ENCODE measurements around the gene HOXC6.

Gene HOXC6

DNA sequence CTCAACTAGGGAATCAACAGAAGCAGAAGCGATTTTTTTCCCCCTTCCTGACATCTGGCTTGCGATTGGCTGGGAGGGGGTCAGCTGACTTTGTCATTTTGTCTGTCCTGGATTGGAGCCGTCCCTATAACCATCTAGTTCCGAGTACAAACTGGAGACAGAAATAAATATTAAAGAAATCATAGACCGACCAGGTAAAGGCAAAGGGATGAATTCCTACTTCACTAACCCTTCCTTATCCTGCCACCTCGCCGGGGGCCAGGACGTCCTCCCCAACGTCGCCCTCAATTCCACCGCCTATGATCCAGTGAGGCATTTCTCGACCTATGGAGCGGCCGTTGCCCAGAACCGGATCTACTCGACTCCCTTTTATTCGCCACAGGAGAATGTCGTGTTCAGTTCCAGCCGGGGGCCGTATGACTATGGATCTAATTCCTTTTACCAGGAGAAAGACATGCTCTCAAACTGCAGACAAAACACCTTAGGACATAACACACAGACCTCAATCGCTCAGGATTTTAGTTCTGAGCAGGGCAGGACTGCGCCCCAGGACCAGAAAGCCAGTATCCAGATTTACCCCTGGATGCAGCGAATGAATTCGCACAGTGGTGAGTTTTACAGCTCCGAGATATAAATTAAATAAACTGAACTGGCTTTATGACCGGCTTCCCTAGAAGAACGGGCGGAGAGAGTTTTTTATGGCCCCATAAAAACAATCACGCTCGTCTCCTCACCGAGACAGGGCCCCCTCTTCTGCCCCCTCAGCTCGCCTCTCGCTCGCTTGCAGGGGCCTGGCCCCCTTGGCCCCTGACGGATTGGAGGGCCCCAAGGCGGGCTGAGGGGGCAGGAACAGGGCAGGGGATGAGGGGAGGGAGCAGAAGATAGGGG is at the start of gene HOXC6:
TSS of gene HOXC6 (plus strand) at position 127 of the 888 bp plus-strand sequence. CDS start at position 209, 82 bp downstream.
- H3K27me3 ChIP-seq: no peaks in the 10 kb centered on the region
- peaks cover 0 to 83% (median 63%) of the 10 kb centered on the region in 4 donors for H3K4me1 ChIP-seq
- peak within 1 kb of the TSS; percentile 11 to 37 for H3K4me3 ChIP-seq
- H3K27ac ChIP-seq: peak within 1 kb of the TSS in 1 of 2 donors; percentile 98
- peaks cover 0 to 18% (median 16%) of the 10 kb centered on the region in 3 donors for H3K36me3 ChIP-seq
- no peaks in the 10 kb centered on the region for H3K9me3 ChIP-seq
- intact Hi-C loops (cut with DNase I; ENCODE audit: low total_unique reads): no loop called here
- TF ChIP-seq CTCF (IDR thresholded peaks at IDR 0.05): no peak
- peak in 1 of 2 donors; percentile 40 for DNase-seq

DNA sequence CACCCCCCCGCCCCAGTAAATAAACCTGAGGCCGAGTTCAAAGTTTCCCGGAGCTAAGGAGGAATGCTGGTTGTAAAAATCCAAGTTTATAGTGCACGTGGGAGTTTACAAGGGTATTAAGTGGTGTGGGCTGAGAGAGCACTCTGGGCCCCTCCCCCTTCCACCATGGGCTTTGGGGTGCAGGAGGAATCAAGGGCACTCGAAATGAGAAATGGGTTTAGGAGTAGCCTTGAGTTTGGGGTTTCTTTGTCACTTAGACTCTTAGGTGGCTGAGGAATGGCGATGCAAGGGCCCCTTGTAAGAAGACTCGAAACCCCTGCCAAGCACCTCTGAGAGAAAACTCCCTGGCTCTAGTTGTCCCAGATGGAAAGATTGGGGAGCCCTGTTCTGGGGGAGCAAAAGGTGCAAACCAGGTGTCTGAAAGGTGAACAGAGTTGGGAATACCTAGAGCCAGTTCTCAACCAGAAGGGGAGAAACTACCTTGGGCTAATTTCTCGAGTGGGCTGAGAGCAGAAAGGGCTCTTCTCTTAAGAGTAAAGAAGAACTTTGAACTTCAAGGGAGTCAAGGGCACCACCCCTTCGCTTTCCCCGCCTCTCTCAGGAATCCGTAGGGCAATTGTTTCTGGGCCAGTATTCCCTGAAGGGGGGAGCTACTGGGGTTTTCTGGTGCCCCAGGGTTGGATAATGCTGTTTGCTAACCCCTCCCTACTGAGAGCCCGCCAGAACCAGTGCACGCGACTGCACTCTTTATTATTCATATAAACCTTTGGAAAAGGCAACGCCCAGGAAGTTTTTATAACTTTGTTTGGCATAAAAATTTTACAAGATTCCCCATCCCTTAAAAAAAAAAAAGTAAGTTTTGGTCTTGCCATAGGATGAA is 49.5 kb upstream of the HOXC6 start:
- intact Hi-C loops (cut with DNase I; ENCODE audit: low total_unique reads): loop anchor here (10.0 kb wide), 1 partner anchor 386 kb away; the partner anchor contains the start of gene GPR84
- no peaks in the 10 kb centered on the region for H3K9me3 ChIP-seq
- no peaks in the 10 kb centered on the region for H3K36me3 ChIP-seq
- H3K27me3 ChIP-seq: no peaks in the 10 kb centered on the region
- H3K4me1 ChIP-seq: peaks cover 0 to 64% (median 35%) of the 10 kb centered on the region in 4 donors
- DNase-seq: no peak
- no peak for TF ChIP-seq CTCF (IDR thresholded peaks at IDR 0.05)
- peak overlapping the region in 1 of 2 donors; percentile 9 for H3K4me3 ChIP-seq
- peak overlapping the region; percentile 93 to 98 for H3K27ac ChIP-seq

DNA sequence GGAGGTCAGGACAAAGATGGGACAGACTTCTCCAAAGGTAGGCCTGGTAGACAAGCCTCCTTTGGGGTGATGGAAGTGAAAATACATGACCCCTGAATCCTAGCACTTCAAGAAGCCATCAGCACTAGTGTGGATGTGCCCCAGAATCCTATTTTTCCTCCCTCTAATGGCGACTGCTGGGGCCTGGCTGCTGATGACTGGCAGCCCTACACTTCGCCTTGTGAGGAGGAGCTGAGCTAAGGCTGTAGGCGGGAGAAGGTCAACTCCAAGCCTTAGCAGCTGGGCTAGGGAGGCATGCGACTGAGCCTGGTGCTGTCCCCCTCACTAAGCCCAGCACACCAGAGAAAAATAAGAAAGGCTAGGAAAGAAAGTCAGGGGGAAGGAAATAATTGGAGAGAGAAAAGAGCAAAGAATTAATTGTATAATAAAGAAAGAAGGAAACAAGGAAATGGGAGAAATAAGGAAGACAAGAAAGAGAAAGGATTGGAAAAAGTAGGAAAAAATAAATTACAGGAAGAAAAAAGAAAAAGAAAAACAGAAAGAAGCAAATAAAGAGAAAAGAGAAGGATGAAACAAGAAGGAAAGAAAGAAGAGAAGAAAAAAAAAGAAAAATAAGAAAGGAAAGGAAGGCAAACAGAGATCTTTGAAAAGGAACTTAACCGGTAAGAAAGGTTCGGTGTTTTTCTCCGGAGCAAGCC is 48.0 kb upstream of the HOXC6 start:
- no peaks in the 10 kb centered on the region for H3K27me3 ChIP-seq
- H3K4me3 ChIP-seq: peak overlapping the region; percentile 64 to 84
- no peaks in the 10 kb centered on the region for H3K9me3 ChIP-seq
- TF ChIP-seq CTCF (IDR thresholded peaks at IDR 0.05): no peak
- H3K36me3 ChIP-seq: no peaks in the 10 kb centered on the region
- intact Hi-C loops (cut with DNase I; ENCODE audit: low total_unique reads): loop anchor here (5.0 kb wide), 1 partner anchor 222 kb away; no protein-coding TSS in a partner anchor
- peaks cover 0 to 66% (median 31%) of the 10 kb centered on the region in 4 donors for H3K4me1 ChIP-seq
- no peak for DNase-seq
- peak overlapping the region; percentile 93 to 98 for H3K27ac ChIP-seq

- peak overlapping the region; percentile 64 to 84 for H3K4me3 ChIP-seq
- H3K27me3 ChIP-seq: no peaks in the 10 kb centered on the region
- no peaks in the 10 kb centered on the region for H3K36me3 ChIP-seq
- peaks cover 0 to 59% (median 30%) of the 10 kb centered on the region in 4 donors for H3K4me1 ChIP-seq
- no peaks in the 10 kb centered on the region for H3K9me3 ChIP-seq
- H3K27ac ChIP-seq: peak overlapping the region; percentile 93 to 98
- no peak for TF ChIP-seq CTCF (IDR thresholded peaks at IDR 0.05)
- intact Hi-C loops (cut with DNase I; ENCODE audit: low total_unique reads): loop anchor here (5.0 kb wide), 1 partner anchor 221 kb away; no protein-coding TSS in a partner anchor
- no peak for DNase-seq
Measured at GRCh38 chr12:53980802-53981496, 47.3 kb upstream of the HOXC6 start.

All from tibial artery (tissue), 4 donors.